PC-3 (cell line): ENCODE data around the gene AMY1A.
"Not testable (repeated sequence)": the region's sequence is repeated elsewhere in the genome, so short reads cannot be mapped to it uniquely, and the experiment has no call there.

Experiments used
- CTCF ChIP-seq: fragments of 300-600 bp; sonication (generic); conservative IDR thresholded peaks from 2 replicates; pipeline ENCODE4 v1.5.1; 2017; ENCODE audit warnings: antibody characterized with exemption, low read depth, mild to moderate bottlenecking, low read length
- EZH2phosphoT487 ChIP-seq: fragments of 300-600 bp; sonication (generic); IDR thresholded peaks from 2 replicates; pipeline ENCODE4 v1.6.1; 2018; ENCODE audit warnings: mild to moderate bottlenecking, antibody characterized with exemption, low read length, borderline replicate concordance

GRCh38 chr1:103700669-103701068, 45.1 kb downstream of the AMY1A start:
- not testable (repeated sequence) for TF ChIP-seq CTCF, EZH2phosphoT487
